Ramos (cell line): ENCODE results near the gene RGSL1.

ENCODE experiments used
- in situ Hi-C: fragments of 300-500 bp; cut with MboI; formaldehyde crosslinking; loops from one replicate; pipeline ENCODE4 v1.14.3; 2022; ENCODE audit warnings: low sequenced_read_pairs; ENCODE audit not compliant: unreplicated experiment

Gene RGSL1

DNA sequence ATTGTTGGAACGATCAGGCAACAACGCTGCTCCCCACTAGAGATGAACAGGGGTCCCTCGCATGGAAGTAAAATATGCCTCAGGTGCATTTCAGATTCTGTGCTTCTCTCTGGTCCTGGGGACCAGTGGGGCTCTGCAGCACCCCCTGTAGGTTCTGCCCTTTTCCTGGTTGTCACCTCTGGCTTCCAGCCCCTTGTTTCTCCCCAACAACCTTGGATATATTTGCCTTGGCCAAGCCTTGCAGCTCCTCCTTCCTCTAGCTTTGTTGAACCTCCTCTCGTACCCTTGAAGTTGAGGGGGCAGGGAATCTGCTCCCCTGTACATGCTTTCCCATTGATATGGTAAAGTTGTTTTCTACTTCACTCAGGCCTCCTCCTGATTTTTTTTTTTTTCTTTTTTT is 5.4 kb upstream of the RGSL1 start:
- in situ Hi-C loops, result no loop called here

DNA sequence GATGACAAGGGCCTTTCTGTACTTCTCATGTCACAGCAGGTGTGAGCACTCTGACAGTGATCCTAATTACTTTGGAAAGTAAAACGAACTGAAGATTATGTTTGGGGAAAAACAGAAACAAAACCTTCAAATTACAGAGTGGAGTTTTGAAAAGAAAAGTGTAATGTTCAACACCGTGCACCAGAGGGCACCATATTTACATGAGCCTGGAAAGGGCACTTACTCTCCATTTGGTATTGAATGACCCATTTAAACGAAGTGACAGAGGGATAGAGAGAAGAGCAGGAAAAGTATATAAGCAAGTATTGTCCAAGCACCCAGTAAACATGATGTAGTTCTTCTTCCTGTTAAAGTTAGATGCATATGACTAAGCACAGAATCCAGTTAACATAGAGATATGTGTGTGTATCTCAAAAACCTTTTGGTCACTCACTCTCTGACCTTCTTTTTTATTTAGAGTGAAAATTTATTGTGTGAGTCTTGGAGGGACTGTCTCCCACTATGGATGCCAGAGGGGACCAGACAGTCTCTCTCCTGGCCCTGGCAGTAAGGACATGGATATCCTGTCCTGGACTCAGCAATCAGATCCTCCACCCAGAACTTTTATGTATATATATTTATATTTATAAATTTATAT is 3.8 kb upstream of the RGSL1 start:
- in situ Hi-C loops, result loop anchor here (5.0 kb wide), 1 partner anchor 341 kb away; the partner anchor contains the start of gene NPL

DNA sequence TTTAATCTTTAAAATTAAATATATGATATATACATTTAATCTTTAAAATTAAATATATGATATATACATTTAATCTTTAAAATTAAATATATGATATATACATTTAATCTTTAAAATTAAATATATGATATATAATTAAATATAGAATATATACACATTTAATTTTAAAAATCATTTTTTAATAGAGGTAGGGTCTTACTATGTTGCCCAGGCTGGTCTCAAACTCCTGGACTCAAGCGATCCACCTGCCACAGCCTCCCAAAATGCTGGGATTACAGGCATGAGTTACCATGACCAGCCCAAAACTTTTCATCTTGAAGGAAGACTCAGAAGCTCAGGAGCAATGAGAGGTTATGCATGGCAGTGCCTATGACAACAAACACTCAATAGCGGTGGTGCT is 2.8 kb upstream of the RGSL1 start:
- in situ Hi-C loops, result loop anchor here (5.0 kb wide), 1 partner anchor 340 kb away; the partner anchor contains the start of gene NPL

DNA sequence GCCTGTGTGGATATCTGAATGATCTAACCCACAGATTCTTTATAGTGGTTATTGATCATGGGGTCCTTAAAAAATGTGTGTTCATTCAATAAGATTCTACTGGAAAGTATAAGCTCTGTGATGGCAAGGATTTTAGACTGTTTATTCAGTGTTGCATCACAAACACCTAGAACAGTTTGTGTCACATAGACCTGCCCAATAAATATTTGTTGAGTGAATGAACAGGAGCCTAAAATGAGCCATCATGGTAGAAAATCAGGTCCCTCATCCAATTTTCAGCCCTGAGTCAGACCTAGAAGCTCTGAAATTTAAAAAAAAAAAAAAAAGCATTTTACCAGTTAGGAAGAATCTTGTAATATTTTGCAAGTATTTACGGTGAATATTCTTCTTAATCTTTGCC is 2.3 kb upstream of the RGSL1 start:
- in situ Hi-C loops, result loop anchor here (5.0 kb wide), 1 partner anchor 340 kb away; the partner anchor contains the start of gene NPL

DNA sequence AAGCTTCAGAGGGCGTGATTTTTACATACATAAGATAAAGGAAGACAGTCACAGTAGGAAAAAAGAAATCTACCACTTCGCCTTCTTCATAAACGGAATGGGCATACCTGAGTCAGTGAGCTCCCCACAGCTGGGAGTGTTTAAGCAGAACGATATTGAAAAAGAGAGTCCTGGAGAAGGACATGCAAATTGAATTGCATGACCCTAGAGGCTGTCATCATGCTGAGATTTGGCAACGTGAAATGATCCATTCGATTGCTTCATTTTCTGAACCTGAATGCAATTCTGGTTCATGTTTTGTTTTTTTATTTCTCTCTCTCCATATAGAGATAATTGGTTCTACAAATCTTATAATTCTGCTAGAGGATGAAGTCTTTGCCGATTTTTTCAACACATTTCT is 3.7 kb downstream of the RGSL1 start:
- in situ Hi-C loops, result loop anchor here (5.0 kb wide), 1 partner anchor 144 kb away; no protein-coding TSS in a partner anchor

DNA sequence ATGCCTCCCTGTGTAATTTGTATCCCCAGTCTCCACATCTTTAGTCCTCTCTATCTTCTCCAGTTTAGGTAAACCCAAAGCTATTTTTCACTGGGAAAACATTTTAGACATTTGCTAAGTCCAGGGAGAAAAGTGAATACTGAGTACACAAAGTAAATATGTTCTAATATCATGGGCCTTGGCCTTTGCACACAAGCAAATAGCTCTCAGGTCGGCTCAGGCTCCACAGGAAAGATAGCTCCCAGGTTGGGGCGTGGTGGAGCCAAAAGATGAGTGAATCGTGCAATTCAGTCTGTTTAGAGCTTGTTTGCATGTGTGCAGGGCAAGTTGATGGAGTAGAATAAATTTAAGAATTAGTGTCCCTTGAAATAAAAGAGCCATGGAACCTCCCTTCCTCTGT is 7.9 kb downstream of the RGSL1 start:
- in situ Hi-C loops, result no loop called here

DNA sequence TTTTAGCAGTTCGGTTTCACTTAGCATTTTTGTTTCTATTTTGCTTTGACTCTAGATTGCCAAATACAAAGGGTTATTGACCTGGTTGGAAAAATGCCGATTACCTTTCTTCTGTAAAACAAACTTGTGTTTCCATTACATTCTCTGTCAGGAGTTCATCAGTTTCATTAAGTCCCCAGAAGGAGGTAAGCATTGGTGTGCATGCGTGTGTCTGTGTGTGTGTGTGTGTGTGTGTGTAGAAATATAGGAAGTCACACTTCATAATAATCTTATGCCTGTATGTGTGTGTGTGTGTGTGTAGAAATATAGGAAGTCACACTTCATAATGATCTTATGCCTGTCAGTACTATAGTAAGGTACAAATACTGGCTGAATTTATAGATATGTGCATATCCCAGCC is 10.0 kb downstream of the RGSL1 start:
- in situ Hi-C loops, result no loop called here

DNA sequence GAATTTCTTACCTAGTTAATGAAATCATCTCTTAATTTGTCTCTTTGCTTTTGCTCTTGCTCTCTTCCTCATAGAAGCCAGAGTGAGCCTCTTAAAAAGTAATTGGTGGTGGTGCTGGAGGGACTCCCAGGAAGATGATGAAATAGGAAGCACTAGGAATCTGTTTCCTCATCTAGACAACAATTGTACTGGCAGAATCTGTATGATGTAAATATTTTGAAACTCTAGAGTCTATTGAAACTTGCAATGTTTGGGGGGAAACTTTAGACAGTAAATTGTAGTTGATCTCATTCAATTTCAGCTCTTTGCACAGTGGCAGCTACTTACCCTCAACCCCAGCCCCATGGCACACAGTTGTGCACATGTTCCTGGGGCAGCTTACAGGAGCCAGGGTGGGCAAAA is 10.6 kb downstream of the RGSL1 start:
- in situ Hi-C loops, result no loop called here

DNA sequence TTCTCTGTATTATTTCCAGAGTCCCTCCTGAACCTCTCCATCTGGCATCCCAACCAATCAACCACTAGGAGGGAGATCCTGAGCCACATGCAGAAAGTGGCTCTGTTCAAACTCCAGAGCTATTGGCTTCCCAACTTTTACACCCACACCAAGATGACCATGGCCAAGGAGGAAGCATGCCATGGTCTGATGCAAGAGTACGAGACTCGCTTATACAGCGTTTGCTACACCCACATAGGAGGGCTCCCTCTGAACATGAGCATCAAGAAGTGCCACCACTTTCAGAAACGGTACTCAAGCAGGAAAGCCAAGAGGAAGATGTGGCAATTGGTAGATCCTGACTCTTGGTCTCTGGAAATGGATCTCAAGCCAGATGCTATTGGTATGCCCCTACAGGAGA is 23.6 kb downstream of the RGSL1 start:
- in situ Hi-C loops, result no loop called here

DNA sequence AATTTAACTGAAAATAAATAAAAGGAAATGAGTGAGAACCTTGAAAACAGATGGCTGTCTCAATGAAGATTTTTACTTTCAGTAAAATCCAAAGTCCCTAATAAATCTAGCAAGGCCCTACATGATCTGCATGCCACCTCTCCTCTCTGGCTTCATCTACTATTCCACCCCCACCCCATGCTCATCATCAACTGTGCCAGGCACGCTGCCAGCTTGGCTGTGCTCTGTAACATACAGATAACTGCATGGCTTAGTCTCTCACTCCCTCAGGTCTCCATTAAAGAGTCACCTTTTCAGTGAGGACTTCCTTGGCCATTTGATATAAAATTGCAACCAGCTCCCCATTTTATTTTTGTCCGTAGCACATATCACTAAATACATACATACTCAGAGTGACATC is 26.7 kb downstream of the RGSL1 start:
- in situ Hi-C loops, result no loop called here

DNA sequence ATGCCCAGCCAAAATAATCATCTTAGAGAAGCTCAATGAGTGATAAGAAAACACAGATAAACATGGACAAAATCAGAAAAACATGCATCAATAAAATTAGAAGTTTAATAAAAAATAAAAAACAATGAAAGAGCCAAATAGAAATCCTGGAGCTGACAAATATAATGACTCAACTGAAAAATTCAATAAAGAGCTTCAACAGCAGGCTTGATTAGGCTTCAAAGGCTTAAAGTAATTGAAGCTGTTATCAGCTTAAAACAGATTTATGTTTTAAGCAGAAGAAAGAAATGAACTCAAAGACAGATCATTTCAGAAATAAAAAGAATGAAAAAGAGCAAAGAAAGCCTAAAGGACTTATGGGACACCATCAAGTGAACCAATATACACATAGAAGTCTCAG is 28.3 kb downstream of the RGSL1 start:
- in situ Hi-C loops, result no loop called here

DNA sequence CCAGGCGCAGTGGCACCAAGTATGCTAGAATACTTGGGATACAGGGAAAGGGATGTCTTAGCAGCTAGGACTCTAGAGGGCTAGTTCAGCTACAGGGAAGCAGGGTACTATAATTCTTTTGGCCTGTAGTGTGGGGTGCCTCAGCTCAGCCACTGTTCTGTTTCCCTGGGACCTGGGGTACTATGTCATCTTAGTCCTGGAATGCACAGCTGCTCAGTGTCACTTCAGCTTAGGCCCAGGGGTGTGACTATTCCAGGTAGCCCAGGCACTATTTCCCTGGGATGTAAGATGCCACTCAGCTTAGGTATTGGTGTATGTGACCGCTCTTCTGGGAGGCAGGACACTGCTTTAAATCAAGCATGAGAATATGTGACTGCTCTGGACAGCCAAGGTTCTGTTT is 34.1 kb downstream of the RGSL1 start:
- in situ Hi-C loops, result no loop called here

DNA sequence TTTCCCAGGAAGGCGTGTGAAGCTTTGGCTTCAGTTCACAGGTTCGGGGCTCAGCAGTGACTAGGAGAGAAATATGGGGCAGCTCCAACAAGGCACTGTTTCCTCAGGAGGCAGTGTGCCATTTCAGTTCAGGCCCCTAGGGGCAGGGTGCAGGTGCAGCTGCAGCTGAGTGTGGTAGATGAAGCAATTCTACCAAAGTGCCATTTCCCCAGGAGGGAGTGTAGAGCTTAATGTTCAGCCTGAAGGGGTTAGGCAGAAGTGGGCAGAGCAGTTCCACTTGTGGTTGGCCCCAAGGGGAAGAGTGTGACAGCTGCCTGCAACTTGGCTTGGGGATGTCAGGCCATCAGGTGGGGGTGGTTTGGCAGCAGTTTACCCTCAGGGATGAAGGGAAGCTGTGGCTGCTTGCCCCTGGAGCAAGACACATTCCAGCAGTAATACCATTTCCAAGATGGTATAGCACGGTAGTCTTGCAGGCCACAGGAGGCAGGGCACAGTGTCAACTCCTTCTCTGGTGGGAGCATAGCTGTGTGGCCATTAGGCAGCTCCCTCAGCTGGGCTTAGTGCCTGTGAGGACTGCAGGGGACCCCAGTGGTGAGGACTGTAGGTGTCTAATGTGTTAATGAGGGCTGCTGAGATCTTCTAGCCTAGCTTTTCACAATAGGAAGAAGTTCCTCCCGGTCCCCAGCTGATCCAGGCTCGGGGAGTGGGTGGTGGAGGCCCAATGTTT is 34.7 kb downstream of the RGSL1 start:
- in situ Hi-C loops, result no loop called here

DNA sequence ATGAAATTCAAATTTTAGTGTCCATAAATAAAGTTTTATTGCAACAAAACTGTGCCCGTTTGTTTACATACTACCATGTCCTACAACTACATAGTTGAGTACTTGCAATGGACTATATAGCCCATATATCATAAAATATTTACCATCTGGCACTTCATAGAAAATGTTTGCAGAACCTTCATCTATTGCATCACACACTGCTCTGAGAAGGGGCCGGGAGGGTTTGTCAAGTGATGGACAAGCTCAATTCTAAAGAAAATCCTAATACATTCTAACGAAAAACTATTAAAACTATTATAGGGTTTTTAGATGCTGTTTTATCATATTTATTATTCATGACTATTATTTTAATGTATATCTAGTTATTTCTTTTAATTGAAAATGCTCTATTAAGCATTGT is 35.9 kb downstream of the RGSL1 start:
- in situ Hi-C loops, result no loop called here

DNA sequence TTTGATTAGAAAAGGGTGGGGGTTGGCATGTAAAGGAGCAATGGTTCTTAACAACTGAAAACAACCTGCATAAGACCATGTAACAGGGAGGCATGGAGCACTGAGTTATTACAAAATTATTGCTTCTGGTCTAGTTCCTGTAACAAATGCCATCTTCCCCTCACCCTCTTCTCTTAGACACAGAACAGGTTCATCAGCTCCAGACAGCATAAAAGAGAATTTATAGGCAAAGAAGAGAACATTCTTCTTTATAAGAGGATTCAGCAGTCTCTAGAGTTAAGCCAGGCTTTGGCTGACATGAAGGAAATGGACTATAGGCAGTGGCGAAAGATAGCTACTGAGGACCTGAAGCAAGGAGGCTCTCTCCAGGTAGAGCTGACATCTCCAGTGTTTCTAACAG is 38.9 kb downstream of the RGSL1 start:
- in situ Hi-C loops, result no loop called here

DNA sequence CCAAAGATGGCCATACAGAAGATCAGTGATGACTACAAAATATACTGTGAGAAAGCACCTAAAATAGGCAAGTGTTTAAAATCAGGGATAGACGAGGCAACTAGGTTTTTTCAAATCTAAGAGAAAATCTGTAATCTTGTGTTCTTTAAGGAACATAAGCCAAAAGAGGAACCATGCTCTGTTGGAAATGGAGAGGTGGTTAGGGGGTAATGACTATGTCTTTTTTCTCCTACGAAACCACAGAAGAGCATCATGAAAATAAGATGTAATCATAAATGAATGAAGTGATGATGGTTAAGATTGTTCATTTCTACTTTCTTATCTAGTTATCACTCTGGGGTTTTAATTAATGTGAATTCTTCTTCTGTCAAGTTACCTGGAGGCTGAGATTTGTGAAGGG is 43.1 kb downstream of the RGSL1 start:
- in situ Hi-C loops, result no loop called here

DNA sequence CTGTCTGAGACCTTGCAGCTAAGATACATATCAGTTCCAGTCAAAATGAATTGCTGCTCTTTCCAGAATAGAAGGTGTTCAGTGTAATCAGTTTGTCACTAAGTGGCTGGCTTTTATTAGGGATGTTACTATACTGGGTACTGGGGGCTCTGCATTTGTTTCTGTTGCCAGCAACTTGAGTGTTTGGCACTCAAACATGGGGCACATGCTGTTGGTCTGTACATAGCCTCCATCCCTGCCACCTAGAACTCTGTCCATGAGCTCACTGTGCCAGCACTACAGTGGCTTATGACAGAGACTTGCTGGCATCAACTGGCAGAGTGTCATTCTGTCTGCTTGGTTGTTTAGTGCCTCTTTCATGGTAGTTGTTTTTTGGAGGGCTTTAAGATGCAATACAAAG is 45.1 kb downstream of the RGSL1 start:
- in situ Hi-C loops, result no loop called here

DNA sequence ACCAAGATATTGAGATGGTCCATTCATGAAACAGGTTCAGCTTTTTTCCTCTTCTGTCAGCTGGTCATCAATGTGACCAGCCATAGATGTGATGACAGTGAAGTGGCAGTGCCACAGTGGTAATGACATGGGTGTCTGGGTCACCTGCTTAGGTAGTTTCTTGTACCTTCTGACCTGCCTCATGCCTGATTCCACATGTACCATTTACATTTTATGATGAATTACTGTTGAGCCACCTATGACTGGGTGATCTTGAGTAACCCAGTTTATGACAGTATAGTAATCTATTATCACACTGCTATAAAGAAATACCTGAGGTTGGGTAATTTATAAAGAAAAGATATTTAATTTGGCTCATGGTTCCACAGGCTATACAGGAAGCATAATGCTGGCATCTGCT is 45.7 kb downstream of the RGSL1 start:
- in situ Hi-C loops, result no loop called here

DNA sequence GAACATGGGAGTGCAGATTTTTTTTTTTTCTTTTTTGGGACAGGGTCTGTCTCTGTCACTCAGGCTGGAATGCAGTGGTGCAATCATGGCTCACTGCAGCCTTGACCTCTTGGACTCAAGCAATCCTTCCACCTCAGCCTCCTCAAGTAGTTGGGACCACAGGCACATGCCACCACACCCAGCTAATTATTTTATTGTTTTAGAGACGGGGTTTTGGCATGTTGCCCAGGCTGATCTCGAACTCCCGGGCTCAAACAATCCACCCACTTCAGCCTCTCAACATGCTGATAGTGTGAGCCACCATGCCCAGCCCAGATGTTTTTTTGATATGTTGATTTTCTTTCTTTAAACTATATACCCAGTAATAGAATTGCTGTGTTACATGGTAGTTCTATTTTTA is 57.7 kb downstream of the RGSL1 start:
- in situ Hi-C loops, result no loop called here

DNA sequence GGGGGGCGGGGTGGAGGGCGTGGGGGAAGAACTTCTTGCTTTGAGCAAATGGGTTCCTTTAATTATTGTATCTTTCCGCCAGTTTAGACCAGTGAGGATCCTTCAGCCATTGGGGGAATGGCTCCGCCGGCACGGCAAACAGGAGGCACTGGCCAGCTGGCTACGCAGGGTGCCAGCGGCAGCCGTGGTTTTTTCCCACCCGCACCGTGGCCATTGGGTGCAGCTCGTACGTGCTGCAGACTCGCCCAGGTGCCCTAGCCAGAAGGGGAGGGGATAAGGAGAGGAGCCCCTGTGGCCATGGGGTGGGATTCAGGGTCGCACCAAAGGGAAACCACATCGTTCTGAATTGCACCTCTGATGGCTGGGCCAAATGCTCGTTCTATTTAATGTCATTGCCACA is 65.6 kb downstream of the RGSL1 start:
- in situ Hi-C loops, result no loop called here

DNA sequence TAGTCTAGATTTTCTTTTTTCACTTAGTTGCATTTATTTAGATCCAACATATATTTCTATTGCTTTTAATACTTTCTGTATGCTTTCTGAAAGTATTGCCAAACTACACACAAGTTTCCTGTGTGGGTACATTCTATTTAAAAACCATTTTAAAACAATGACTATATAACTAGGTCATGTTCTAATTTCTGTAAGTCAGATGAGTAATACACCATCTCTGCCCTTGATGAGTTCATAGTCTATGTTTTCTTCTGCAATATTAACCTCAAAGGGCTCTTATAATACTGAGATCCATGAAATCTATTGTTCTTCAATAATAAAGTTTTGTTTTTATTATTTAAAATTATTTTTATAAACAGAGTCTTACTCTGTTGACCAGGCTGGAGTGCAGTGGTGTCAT is 70.8 kb downstream of the RGSL1 start:
- in situ Hi-C loops, result no loop called here

DNA sequence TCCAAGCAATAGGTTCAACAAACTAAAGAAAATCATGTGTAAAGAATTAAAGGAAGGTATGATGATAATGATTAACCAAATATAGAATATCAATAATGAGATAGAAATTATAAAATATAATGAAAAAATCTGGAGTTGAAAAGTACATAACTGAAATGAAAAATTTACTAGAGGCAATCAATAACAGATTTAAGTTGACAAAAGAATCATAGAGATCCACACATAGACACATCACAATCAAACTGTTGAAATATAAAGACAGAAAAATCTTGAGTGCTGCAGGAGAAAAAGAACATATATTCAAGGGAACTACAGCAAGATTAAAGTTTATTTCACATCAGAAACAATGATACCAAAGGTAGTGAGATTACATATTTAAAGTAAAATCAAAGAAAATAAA is 75.4 kb downstream of the RGSL1 start:
- in situ Hi-C loops, result no loop called here
